Frontal cortex (tissue), 4 donors: ENCODE data around the gene QSER1. TPM values are rescaled to one million over a fixed set of nuclear protein-coding genes. Genes with fewer than 3 reads are reported as not detected.
"Not testable (repeated sequence)": the region's sequence is repeated elsewhere in the genome, so short reads cannot be mapped to it uniquely, and the experiment has no call there.

ENCODE experiments used
- DNase-seq, 2 donors: peaks; one replicate each; pipeline ENCODE4 v3.0.0; 2012; ENCODE audit warnings: low spot score in 2 of 2
- FAIRE-seq: peaks from 2 replicates; lab custom pipeline; 2012; peaks lifted over from hg19 to GRCh38; lab: Jason Lieb, UNC
- total RNA-seq: library from RNA; depleted of rRNA; stranded (reverse); fragments of >200 nt; gene quantifications from one replicate; pipeline ENCODE4 v1.2.3, GENCODE V29; 2014
- donor health status: control.
- donor health status: control.
- donor health status: control.

Gene QSER1
- total RNA-seq, 1 donor from 2014 or later, result 45.2 TPM

- FAIRE-seq, result not testable (repeated sequence)
Observed at GRCh38 chr11:32888384-32888710, 4.3 kb upstream of the QSER1 start.

GRCh38 chr11:32888805-32889204 is 3.8 kb upstream of the QSER1 start:
- no peak for FAIRE-seq
- DNase-seq, result no peak

More at GRCh38 chr11:32888384-32888710, 4.3 kb upstream of the QSER1 start:
- not testable (repeated sequence) for DNase-seq

- DNase-seq, result no peak
Observed at GRCh38 chr11:32890843-32891656, 1.6 kb upstream of the QSER1 start.

GRCh38 chr11:32891657-32892354 is 805 bp upstream of the QSER1 start:
- no peak for FAIRE-seq
- no peak for DNase-seq

More at GRCh38 chr11:32890843-32891656, 1.6 kb upstream of the QSER1 start:
- no peak for FAIRE-seq

GRCh38 chr11:32893093-32893342 is 407 bp downstream of the QSER1 start:
- DNase-seq, result no peak
- FAIRE-seq, result no peak

GRCh38 chr11:32893343-32894148 is 935 bp downstream of the QSER1 start:
- DNase-seq, result peak; percentile 58 to 67
- FAIRE-seq, result no peak

GRCh38 chr11:32894149-32894827 is 1.7 kb downstream of the QSER1 start:
- DNase-seq, result peak; percentile 20 to 38
- no peak for FAIRE-seq

- FAIRE-seq (no peak), DNase-seq (no peak)
Observed at GRCh38 chr11:32894921-32895320, 2.3 kb downstream of the QSER1 start.

GRCh38 chr11:32895471-32895870 is 2.9 kb downstream of the QSER1 start:
- FAIRE-seq (no peak), DNase-seq (no peak)

- FAIRE-seq (no peak), DNase-seq (no peak)
Observed at GRCh38 chr11:32897103-32897502, 4.5 kb downstream of the QSER1 start.

GRCh38 chr11:32899438-32899837 is 6.8 kb downstream of the QSER1 start:
- FAIRE-seq (no peak), DNase-seq (no peak)

GRCh38 chr11:32902089-32902665 is 9.6 kb downstream of the QSER1 start:
- no peak for FAIRE-seq
- DNase-seq, result no peak

GRCh38 chr11:32905028-32905667 is 12.5 kb downstream of the QSER1 start:
- FAIRE-seq (no peak), DNase-seq (no peak)

- no peak for FAIRE-seq
Observed at GRCh38 chr11:32908619-32909018, 16.0 kb downstream of the QSER1 start.

GRCh38 chr11:32911413-32911812 is 18.8 kb downstream of the QSER1 start:
- no peak for DNase-seq
- no peak for FAIRE-seq

More at GRCh38 chr11:32908619-32909018, 16.0 kb downstream of the QSER1 start:
- no peak for DNase-seq

GRCh38 chr11:32913445-32913844 is 20.8 kb downstream of the QSER1 start:
- no peak for FAIRE-seq
- DNase-seq, result no peak

- FAIRE-seq, result no peak
- DNase-seq, result no peak
Observed at GRCh38 chr11:32916361-32916760, 23.8 kb downstream of the QSER1 start.

GRCh38 chr11:32916994-32917393 is 24.4 kb downstream of the QSER1 start:
- FAIRE-seq (no peak), DNase-seq (no peak)

GRCh38 chr11:32918427-32918826 is 25.8 kb downstream of the QSER1 start:
- DNase-seq (no peak), FAIRE-seq (no peak)
